ENCODE data around the gene CCZ1B. TPM values are rescaled to one million over a fixed set of nuclear protein-coding genes. Genes with fewer than 3 reads are reported as not detected.
A peak's percentile ranks its signal among the peaks of the same experiment; 100 is the strongest.
"Not testable (repeated sequence)": the region's sequence is repeated elsewhere in the genome, so short reads cannot be mapped to it uniquely, and the experiment has no call there.

CCZ1B gene
- polyA plus RNA-seq, 1 donor from 2014 or later: 73.1 TPM

GRCh38 chr7:6862876-6863275 is 36.8 kb upstream of the CCZ1B start:
- H3K4me2 ChIP-seq (ENCODE audit: low read length); H3K27me3 ChIP-seq (ENCODE audit: insufficient read depth, low read depth, low read length); H3K9me3 ChIP-seq (ENCODE audit: low read length); H3K9me2 ChIP-seq (ENCODE audit: insufficient read depth, low read length); H3K9ac ChIP-seq (ENCODE audit: low read length); H3K27ac ChIP-seq (ENCODE audit: low read length); H3K36me3 ChIP-seq (ENCODE audit: insufficient read depth, low read length); H3F3A ChIP-seq (ENCODE audit: insufficient read depth, low read length, poor library complexity, severe bottlenecking); H3K4me3 ChIP-seq (ENCODE audit: low read length); H2AFZ ChIP-seq (ENCODE audit: low read depth, low read length); H4K20me1 ChIP-seq (ENCODE audit: insufficient read depth); H3K79me2 ChIP-seq (replicated peaks; ENCODE audit: insufficient read depth, low read length): not testable (repeated sequence)

- not testable (repeated sequence) for H3K4me3 ChIP-seq (ENCODE audit: low read length); H4K20me1 ChIP-seq (ENCODE audit: insufficient read depth); H3K9ac ChIP-seq (ENCODE audit: low read length); H3K79me2 ChIP-seq (replicated peaks; ENCODE audit: insufficient read depth, low read length); H3K9me3 ChIP-seq (ENCODE audit: low read length); H2AFZ ChIP-seq (ENCODE audit: low read depth, low read length); H3F3A ChIP-seq (ENCODE audit: insufficient read depth, low read length, poor library complexity, severe bottlenecking); H3K9me2 ChIP-seq (ENCODE audit: insufficient read depth, low read length); H3K36me3 ChIP-seq (ENCODE audit: insufficient read depth, low read length); H3K27me3 ChIP-seq (ENCODE audit: insufficient read depth, low read depth, low read length); H3K27ac ChIP-seq (ENCODE audit: low read length); H3K4me2 ChIP-seq (ENCODE audit: low read length)
- TF ChIP-seq SMC3 (conservative IDR thresholded peaks at IDR 0.05; ENCODE audit: poor library complexity) (peak; percentile 62), CTCF (IDR thresholded peaks at IDR 0.05; ENCODE audit: poor library complexity, severe bottlenecking) (peak; percentile 61), RAD21 (conservative IDR thresholded peaks at IDR 0.05) (peak; percentile 63)
Observed at GRCh38 chr7:6857721-6858314, 31.7 kb upstream of the CCZ1B start.

GRCh38 chr7:6855563-6856131 is 29.6 kb upstream of the CCZ1B start:
- not testable (repeated sequence) for H3K9me3 ChIP-seq (ENCODE audit: low read length); H3F3A ChIP-seq (ENCODE audit: insufficient read depth, low read length, poor library complexity, severe bottlenecking); H3K36me3 ChIP-seq (ENCODE audit: insufficient read depth, low read length); H4K20me1 ChIP-seq (ENCODE audit: insufficient read depth); H2AFZ ChIP-seq (ENCODE audit: low read depth, low read length); H3K79me2 ChIP-seq (replicated peaks; ENCODE audit: insufficient read depth, low read length); H3K27me3 ChIP-seq (ENCODE audit: insufficient read depth, low read depth, low read length); H3K4me2 ChIP-seq (ENCODE audit: low read length); H3K4me3 ChIP-seq (ENCODE audit: low read length); H3K9me2 ChIP-seq (ENCODE audit: insufficient read depth, low read length); H3K27ac ChIP-seq (ENCODE audit: low read length); H3K9ac ChIP-seq (ENCODE audit: low read length)

GRCh38 chr7:6854747-6855562 is 28.9 kb upstream of the CCZ1B start:
- not testable (repeated sequence) for H3K4me2 ChIP-seq (ENCODE audit: low read length); H4K20me1 ChIP-seq (ENCODE audit: insufficient read depth); H3K27me3 ChIP-seq (ENCODE audit: insufficient read depth, low read depth, low read length); H3K4me3 ChIP-seq (ENCODE audit: low read length); H3K9me3 ChIP-seq (ENCODE audit: low read length); H3K9me2 ChIP-seq (ENCODE audit: insufficient read depth, low read length); H3K9ac ChIP-seq (ENCODE audit: low read length); H2AFZ ChIP-seq (ENCODE audit: low read depth, low read length); H3K27ac ChIP-seq (ENCODE audit: low read length); H3F3A ChIP-seq (ENCODE audit: insufficient read depth, low read length, poor library complexity, severe bottlenecking); H3K79me2 ChIP-seq (replicated peaks; ENCODE audit: insufficient read depth, low read length); H3K36me3 ChIP-seq (ENCODE audit: insufficient read depth, low read length)

GRCh38 chr7:6853681-6854080 is 27.6 kb upstream of the CCZ1B start:
- H3K9me2 ChIP-seq (ENCODE audit: insufficient read depth, low read length); H2AFZ ChIP-seq (ENCODE audit: low read depth, low read length): not testable (repeated sequence)

GRCh38 chr7:6849127-6849526 is 23.1 kb upstream of the CCZ1B start:
- not testable (repeated sequence) for H3K9ac ChIP-seq (ENCODE audit: low read length); H3F3A ChIP-seq (ENCODE audit: insufficient read depth, low read length, poor library complexity, severe bottlenecking); H3K9me3 ChIP-seq (ENCODE audit: low read length); H3K4me3 ChIP-seq (ENCODE audit: low read length); H4K20me1 ChIP-seq (ENCODE audit: insufficient read depth); H3K79me2 ChIP-seq (replicated peaks; ENCODE audit: insufficient read depth, low read length); H2AFZ ChIP-seq (ENCODE audit: low read depth, low read length); H3K9me2 ChIP-seq (ENCODE audit: insufficient read depth, low read length); H3K27me3 ChIP-seq (ENCODE audit: insufficient read depth, low read depth, low read length); H3K36me3 ChIP-seq (ENCODE audit: insufficient read depth, low read length); H3K4me2 ChIP-seq (ENCODE audit: low read length); H3K27ac ChIP-seq (ENCODE audit: low read length)

More at GRCh38 chr7:6853681-6854080, 27.6 kb upstream of the CCZ1B start:
- not testable (repeated sequence) for H3K36me3 ChIP-seq (ENCODE audit: insufficient read depth, low read length); H4K20me1 ChIP-seq (ENCODE audit: insufficient read depth); H3K27ac ChIP-seq (ENCODE audit: low read length); H3K27me3 ChIP-seq (ENCODE audit: insufficient read depth, low read depth, low read length); H3K4me3 ChIP-seq (ENCODE audit: low read length); H3K9ac ChIP-seq (ENCODE audit: low read length); H3K4me2 ChIP-seq (ENCODE audit: low read length); H3F3A ChIP-seq (ENCODE audit: insufficient read depth, low read length, poor library complexity, severe bottlenecking); H3K9me3 ChIP-seq (ENCODE audit: low read length); H3K79me2 ChIP-seq (replicated peaks; ENCODE audit: insufficient read depth, low read length)

- not testable (repeated sequence) for H3K27me3 ChIP-seq (ENCODE audit: insufficient read depth, low read depth, low read length); H3K79me2 ChIP-seq (replicated peaks; ENCODE audit: insufficient read depth, low read length)
Observed at GRCh38 chr7:6847751-6848150, 21.7 kb upstream of the CCZ1B start.

More at GRCh38 chr7:6847751-6848150, 21.7 kb upstream of the CCZ1B start:
- not testable (repeated sequence) for H3K27ac ChIP-seq (ENCODE audit: low read length); H3K4me3 ChIP-seq (ENCODE audit: low read length); H3K9ac ChIP-seq (ENCODE audit: low read length); H2AFZ ChIP-seq (ENCODE audit: low read depth, low read length); H3F3A ChIP-seq (ENCODE audit: insufficient read depth, low read length, poor library complexity, severe bottlenecking); H3K4me2 ChIP-seq (ENCODE audit: low read length); H3K9me3 ChIP-seq (ENCODE audit: low read length); H4K20me1 ChIP-seq (ENCODE audit: insufficient read depth); H3K36me3 ChIP-seq (ENCODE audit: insufficient read depth, low read length); H3K9me2 ChIP-seq (ENCODE audit: insufficient read depth, low read length)

Data from neural cell (in vitro differentiated cells).